Measurements from ENCODE around the gene ZNF521. TPM values are rescaled to one million over a fixed set of nuclear protein-coding genes. Genes with fewer than 3 reads are reported as not detected.

The ZNF521 gene
- total and polyA plus RNA-seq, 2 donors (not counting 3 experiments of a cell fraction or from before 2014, with no cell fraction given): 111 to 168 TPM

GRCh38 chr18:25373432-25374179 lies 21.6 kb upstream of the ZNF521 start:
- Histone ChIP-seq H3K4me3 (replicated peaks in 1 of 3; ENCODE audit: insufficient read depth in 1 of 3, low read depth in 1 of 3, low read length in 3 of 3) (no peak overlapping the region), H3K36me3 (ENCODE audit: control insufficient read depth in 2 of 2, extremely low read depth in 1 of 2, insufficient read depth in 2 of 2, low read length in 2 of 2) (no peaks in the 10 kb centered on the region), H3K27me3 (ENCODE audit: control insufficient read depth in 2 of 2, insufficient read depth in 2 of 2, low read length in 2 of 2) (peaks cover 0 to 9% of the 10 kb centered on the region in 2 experiments), H4K20me1 (replicated peaks; ENCODE audit: control insufficient read depth, extremely low read depth, insufficient read depth, low read length) (no peaks in the 10 kb centered on the region), H3K9me3 (replicated peaks; ENCODE audit: control insufficient read depth, insufficient read depth, low read length) (no peaks in the 10 kb centered on the region), H3K4me1 (ENCODE audit: control insufficient read depth, extremely low read depth, insufficient read depth, low read length) (peaks cover 6% of the 10 kb centered on the region), H3K9me1 (replicated peaks; ENCODE audit: control insufficient read depth, extremely low read depth, insufficient read depth, low read length) (no peaks in the 10 kb centered on the region), H2AFZ (ENCODE audit: low read depth, low read length) (no peak overlapping the region), H3K9ac (replicated peaks; ENCODE audit: extremely low read depth, insufficient read depth, low read length) (no peak overlapping the region), H3K4me2 (ENCODE audit: insufficient read depth, low read length) (no peak overlapping the region), H3K27ac (ENCODE audit: insufficient read depth, low read depth, low read length) (no peak overlapping the region), H3K79me2 (ENCODE audit: control insufficient read depth, insufficient read depth, low read length) (no peaks in the 10 kb centered on the region)
- DNase-seq (ENCODE audit: low read depth, low spot score): no peak
- TF ChIP-seq POLR2A (IDR thresholded peaks at IDR 0.05; ENCODE audit: low read depth, low read length) (no peak), MAX (IDR thresholded peaks at IDR 0.05; ENCODE audit: insufficient read depth, insufficient read length) (no peak), JUN (IDR thresholded peaks at IDR 0.05; ENCODE audit: borderline replicate concordance, insufficient read depth, insufficient read length, low read depth) (no peak), EZH2 (IDR thresholded peaks at IDR 0.05; ENCODE audit: borderline replicate concordance, low read depth, low read length, severe bottlenecking) (no peak), MYC (IDR thresholded peaks at IDR 0.05; ENCODE audit: low read depth, low read length) (no peak), CTCF (IDR thresholded peaks at IDR 0.05; ENCODE audit: extremely low read depth in 1 of 2, insufficient read depth in 1 of 2, low read depth in 1 of 2, low read length in 2 of 2) (no peak), POLR2AphosphoS5 (IDR thresholded peaks at IDR 0.05; ENCODE audit: insufficient read depth, low read depth, low read length) (no peak), FOS (IDR thresholded peaks at IDR 0.05; ENCODE audit: borderline replicate concordance, insufficient read depth, low read length) (no peak), GATA2 (IDR thresholded peaks at IDR 0.05; ENCODE audit: insufficient read depth, insufficient read length, low read depth, low read length) (no peak)
- dilution Hi-C loops (cut with MboI; ENCODE audit: extremely low pct_ligation_motif_present, low sequenced_read_pairs) (no loop called here), intact Hi-C loops (cut with micrococcal nuclease) (no loop called here)
- ChIA-PET CTCF (no interaction called here), POLR2A (no interaction called here)
- no TSS peak for BruUV-seq (replicated peaks)
- FAIRE-seq: peak; percentile 12

Data from endothelial cell of umbilical vein (primary cell).